ENCODE data around the gene SAP25.

The SAP25 gene

GRCh38 chr7:100589341-100589947 lies 15.7 kb upstream of the SAP25 start:
- TF ChIP-seq CTCF (IDR thresholded peaks at IDR 0.05) = no peak

GRCh38 chr7:100588438-100588837 lies 14.7 kb upstream of the SAP25 start:
- no peak for TF ChIP-seq CTCF (IDR thresholded peaks at IDR 0.05)

DNA sequence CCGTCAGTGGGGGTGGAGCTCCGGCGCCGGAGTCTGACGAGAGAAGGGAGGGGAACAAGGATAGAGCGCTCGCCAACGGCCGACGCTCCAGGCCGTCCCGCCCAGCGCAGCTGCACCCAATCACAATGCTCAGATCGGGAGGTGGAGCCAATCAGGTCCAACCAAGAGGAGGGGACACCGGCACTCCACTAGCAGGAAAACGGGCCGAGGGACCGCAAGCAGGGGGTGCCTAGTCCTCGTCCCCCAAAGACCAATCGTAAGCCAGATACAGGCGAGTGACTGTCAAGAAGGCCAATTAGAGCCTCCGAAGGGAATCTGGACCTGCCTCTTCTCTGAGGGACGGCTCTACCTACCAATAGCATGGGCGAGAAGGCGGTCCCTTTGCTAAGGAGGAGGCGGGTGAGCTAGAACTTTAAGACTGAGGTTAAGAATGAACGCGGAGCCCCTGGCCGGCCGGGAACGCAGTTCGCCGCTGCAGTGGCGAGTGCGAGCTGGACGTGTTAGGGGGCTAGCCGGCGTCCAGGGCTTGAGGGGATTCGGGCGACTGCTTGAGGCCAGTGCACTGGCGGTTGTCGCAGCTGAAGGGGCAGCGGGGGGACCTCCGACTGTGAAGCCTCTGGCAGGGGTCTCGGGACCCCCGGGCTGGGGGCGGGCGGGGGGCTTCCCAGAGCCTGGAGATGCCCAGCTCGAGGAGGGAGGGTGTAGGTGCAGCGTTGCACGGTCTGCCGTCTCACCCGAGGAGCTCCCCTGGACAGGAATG lies 12.7 kb upstream of the SAP25 start, which contains the start of gene FBXO24:
Gene FBXO24, plus strand, starts transcription at position 63 of the 760 bp plus-strand sequence. Its CDS starts 298 bp downstream, at position 361.
- no peak for TF ChIP-seq CTCF (IDR thresholded peaks at IDR 0.05)

DNA sequence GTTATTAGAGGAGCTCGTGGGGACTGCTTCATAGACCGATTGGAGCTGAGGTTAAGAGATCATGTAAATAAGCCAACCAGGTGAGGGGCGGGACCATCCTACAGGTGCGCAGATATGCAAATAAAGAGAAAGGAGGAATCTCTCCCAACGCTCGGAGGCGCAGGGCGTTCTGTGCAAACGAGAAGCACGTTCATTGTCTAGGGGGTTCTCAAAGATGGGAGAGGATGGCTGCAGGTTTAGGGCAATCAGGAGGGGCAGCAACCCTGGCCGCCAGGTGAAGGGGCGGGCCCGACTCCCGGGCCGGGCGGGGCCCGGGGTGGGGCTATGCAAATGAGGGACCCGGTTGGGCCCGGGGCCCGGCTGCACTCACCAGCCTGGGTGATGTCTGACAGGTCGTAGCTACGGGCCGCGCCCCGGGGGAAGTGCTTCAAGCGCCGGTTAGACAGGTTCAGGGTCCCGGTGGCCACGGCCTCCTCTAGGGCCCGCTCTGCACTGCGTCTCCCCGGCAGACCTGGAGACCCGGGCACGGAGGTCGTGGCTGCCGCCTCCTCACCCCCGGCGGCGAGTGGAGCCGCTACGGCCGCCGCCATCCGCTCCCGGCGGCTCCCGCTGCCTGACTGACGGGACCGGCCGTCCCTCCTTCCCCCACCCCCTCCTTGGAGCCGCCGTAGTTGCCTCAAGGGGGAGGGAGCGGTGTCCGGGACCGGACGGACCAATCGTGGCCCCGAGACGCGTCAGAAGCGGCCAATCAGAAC lies 12.0 kb upstream of the SAP25 start, which contains the start of gene LRCH4:
Gene LRCH4, minus strand, starts transcription at position 619 of the 755 bp plus-strand sequence. Its CDS starts 29 bp downstream, at position 590.
- no peak for TF ChIP-seq CTCF (IDR thresholded peaks at IDR 0.05)

DNA sequence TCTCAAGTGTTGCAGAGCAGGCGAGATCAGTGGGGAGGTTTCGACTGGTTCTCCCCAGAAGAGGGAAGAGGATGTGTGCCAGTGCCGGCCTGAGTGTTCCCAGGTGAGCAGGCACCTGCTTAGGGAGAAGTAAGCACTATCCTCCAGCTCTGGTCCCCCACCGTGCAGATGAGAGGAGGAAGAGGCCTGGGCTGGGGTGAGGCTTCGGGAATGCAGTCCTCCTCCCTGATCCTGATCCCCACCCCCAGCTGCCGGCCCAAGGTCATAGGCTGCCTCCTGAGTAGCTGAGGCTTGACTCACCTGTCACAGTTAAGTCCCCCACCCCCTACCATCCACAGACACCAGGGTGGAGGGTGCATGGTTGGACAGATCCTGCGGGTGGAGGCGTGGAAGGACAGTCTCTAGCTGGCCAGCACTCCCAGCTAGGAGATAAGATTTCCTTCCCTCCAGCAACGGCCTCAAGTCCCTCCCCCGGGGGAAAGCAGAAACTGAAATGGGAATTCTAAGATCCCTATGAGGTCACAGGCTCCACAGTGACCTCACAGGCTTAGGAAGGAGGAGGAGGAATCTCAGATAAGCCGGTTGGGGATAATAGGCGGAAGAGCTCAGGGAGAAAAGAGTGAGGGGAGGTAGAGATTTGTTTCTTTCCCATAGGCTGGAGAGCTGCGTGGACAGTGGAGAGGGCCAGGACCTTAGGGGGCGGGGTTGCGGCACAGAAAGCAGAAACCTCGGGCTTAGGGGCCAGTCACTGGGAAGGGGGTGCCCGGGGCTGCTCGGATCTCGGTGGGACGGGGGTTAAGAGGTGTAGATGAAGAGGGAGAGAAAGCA lies 11.2 kb upstream of the SAP25 start:
- no peak for TF ChIP-seq CTCF (IDR thresholded peaks at IDR 0.05)

DNA sequence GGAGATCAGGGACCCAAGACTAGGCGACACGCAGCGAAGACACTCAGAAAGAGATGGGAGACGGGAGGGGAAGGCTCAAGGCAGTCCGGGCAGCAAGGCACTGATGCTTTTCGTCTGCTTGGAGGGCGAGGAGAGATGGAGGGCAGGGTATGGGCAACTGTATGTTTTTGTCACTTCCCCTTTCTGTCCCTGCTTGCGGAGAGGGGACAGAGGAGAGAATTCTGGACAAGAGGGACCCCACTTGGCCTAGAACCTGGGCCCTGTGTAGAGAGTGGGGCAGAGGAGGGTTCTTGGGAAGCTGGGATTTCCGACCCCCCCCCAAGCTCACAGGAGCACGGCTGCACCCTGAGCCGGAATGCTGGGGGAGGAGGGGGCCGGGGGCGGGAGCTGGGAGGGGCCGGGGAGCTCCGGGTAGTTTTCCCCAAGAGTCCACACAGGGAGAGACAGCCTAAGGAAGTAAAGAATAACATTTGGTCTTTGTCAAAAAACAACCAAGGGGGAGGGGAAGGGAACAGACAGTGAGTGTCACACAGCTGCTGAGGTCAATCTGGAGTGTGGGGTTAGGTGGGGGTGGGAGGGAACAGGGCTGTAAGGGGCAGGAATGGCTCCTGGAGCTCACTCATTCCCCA lies 10.5 kb upstream of the SAP25 start:
- TF ChIP-seq CTCF (IDR thresholded peaks at IDR 0.05) = no peak

Measured in LNCAP (cell line).